OCI-LY7 (cell line): ENCODE results near the gene PHF23.

ENCODE experiments used
- CTCF ChIP-seq: fragments of 200-600 bp; sonication (generic); conservative IDR thresholded peaks from 2 replicates; pipeline ENCODE4 v1.5.1; 2014; ENCODE audit warnings: mild to moderate bottlenecking, antibody characterized with exemption, low read length, moderate library complexity, mixed read lengths
- EZH2phosphoT487 ChIP-seq: fragments of 200-600 bp; sonication (generic); IDR thresholded peaks from 2 replicates; pipeline ENCODE4 v1.6.1; 2018; ENCODE audit warnings: low read depth, borderline replicate concordance, mild to moderate bottlenecking, mixed run types, antibody characterized with exemption, low read length, moderate library complexity, mixed read lengths

GRCh38 chr17:7260151-7260550, 20.9 kb upstream of the PHF23 start:
- TF ChIP-seq CTCF (no peak), EZH2phosphoT487 (no peak)
